Measurements from ENCODE around the gene RGS14.
A peak's percentile ranks its signal among the peaks of the same experiment; 100 is the strongest.

Gene RGS14

DNA sequence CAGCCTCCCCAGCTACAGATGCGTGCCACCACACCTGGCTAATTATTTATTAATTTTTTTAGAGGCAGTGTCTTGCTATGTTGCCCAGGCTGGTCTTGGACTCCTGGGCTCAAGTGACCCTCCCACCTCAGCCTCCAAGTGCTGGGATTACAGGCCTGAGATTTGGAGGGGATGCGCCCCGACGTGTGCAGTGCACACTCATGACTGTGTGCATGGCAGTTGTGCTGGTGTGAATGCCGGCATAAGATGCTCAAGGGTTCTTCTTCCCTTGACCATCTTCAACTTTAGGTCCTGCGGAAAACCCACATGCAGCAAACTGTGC is 23.0 kb downstream of the RGS14 start:
- no peak for DNase-seq (ENCODE audit: low read depth, low spot score)

DNA sequence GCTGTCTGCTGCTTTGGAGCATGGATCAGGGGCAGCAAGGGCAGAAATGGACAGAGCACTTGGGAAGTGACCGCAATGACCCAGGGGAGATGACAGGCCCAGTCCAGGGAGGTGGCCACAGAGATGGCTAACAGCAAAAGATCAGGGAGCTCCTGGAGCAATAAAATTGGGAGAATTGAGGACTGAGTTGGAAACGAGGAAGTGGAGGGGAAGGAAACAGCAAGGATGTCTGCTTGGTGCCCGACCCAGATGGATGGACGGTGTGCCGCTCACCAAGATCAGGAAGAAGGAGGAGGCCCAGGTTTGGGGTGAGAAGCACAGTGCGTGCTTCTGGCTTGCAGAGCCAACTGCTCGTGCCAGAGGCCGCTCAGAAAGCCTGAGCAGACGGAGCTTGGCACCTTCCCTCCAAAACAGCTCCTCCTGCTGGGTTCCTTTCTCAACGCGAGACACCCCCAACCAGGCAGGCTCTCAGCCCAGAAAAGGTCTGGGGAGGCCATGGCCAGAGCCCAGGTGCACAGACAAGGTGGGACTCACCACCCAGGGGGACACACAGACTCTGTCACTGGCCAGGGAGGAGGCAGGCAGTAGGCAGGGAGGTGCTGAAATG is 24.8 kb downstream of the RGS14 start:
- no peak for DNase-seq (ENCODE audit: low read depth, low spot score)

DNA sequence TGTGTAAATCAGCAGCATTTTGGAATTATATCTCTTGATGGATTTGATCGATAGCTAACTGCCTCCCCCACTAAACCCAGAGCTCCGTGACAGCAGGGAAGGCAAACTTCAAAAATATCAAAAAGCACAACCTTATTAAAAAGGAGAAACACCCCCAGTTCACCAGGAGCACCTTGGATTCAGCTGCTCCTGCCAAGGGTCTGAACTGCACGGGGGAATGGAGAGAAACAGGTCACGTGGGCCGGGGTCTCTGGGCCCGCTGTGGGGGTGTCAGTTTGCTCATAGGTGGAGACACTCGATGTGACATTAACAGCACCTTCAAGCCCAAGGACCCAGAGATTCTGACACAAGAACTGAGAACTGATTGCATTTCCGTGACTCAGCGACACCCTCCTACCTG is 25.5 kb downstream of the RGS14 start:
- no peak for DNase-seq (ENCODE audit: low read depth, low spot score)

DNA sequence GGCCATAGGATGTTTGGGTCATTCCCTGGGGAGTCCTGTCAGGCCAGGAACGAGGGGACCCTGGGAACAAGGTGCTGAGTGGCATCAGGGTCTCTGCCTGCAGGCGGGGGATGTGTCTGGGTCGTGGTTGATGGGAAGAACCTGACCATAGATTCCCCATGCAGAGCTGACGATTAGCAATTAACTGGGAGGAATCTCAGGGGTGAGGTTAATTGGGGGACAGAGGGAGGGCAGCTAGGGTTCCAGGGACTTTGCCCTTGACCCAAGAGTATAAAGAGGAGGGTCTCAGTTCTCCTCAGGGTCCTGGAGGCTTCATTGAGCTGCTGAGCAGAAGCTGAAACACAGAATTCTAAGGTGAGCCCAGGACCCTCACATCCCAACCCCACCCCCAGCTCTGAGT is 26.4 kb downstream of the RGS14 start, which contains the start of gene SLC34A1:
Gene SLC34A1 (plus strand): TSS at position 301 of the 400 bp plus-strand sequence. CDS start 1,308 bp downstream, outside the sequence.
- DNase-seq (ENCODE audit: low read depth, low spot score): no peak

DNA sequence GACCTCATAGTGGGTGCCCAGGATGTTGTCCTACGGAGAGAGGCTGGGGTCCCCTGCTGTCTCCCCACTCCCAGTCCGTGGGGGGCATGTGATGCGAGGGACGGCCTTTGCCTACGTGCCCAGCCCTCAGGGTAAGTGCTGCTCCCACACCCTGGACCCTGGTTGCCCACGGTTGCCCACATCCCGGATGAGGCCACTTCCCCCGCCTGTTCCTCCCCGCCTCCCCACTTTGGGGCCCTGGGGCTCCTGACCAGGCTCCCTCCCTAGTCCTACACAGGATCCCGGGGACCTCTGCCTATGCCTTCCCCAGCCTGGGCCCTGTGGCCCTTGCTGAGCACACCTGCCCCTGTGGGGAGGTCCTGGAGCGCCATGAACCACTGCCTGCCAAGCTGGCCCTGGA is 28.0 kb downstream of the RGS14 start:
- no peak for DNase-seq (ENCODE audit: low read depth, low spot score)

DNA sequence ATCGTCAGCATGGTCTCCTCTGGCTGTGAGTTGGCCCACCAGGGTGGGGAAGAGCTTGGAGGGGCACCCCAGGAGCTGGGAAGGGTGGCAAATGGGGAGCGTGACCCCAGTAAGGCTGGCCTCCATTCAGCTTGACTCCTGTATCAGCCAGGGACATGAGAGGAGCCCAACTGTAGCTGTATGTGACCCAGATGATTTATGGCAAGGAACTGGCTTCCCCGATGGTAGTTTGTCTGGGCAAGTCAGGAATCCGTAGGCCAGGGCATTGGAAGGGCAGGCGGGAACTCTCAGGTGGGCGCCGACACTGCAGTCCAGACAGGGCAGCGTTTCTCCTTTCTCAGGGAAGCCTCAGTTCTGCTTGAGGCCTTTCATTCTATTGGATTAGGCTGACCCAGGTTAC is 28.8 kb downstream of the RGS14 start:
- no peak for DNase-seq (ENCODE audit: low read depth, low spot score)

DNA sequence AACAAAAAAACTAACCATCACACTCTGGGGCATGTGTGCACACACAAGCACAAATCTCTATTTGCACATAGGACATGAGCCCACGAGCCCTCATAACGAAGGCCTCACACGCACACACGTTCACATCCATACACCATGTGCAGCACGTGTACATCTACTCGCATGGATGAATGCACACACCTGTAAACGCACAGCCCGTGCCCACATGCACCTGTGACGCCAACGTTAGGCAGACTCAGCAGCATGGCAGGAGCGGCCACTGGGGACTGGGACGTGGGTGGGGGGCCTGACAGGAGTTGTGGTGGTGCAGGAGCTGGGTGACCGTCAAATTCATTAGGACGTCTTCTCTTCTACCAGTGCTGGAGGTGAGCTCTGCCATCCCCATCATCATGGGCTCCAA is 29.7 kb downstream of the RGS14 start:
- DNase-seq (ENCODE audit: low read depth, low spot score): no peak

DNA sequence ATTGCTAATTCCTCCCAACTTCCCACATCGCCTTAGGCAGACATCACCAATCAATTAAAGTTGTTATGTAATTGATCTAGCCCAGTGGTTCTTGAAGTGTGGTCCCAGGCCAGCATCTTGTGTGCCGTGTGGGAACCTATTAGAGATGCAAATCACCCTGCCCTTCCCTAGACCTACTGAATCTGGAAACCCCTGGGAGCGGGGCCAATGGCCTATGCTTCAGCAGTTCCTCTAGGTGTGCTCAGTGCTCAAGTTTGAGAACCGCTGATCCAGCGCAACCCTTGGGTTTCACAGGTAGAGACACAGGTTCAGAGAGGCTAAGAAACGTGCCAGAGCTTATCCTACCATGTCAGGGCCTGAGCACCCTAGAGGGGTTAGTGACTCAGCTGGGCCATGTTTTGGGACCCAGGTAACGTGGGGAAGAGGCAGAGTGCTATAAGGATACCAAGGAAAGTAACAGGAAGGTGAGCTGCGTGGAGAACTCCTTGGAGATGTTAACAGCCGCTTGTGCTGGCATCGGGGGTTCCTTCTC is 30.9 kb downstream of the RGS14 start:
- DNase-seq (ENCODE audit: low read depth, low spot score): no peak

DNA sequence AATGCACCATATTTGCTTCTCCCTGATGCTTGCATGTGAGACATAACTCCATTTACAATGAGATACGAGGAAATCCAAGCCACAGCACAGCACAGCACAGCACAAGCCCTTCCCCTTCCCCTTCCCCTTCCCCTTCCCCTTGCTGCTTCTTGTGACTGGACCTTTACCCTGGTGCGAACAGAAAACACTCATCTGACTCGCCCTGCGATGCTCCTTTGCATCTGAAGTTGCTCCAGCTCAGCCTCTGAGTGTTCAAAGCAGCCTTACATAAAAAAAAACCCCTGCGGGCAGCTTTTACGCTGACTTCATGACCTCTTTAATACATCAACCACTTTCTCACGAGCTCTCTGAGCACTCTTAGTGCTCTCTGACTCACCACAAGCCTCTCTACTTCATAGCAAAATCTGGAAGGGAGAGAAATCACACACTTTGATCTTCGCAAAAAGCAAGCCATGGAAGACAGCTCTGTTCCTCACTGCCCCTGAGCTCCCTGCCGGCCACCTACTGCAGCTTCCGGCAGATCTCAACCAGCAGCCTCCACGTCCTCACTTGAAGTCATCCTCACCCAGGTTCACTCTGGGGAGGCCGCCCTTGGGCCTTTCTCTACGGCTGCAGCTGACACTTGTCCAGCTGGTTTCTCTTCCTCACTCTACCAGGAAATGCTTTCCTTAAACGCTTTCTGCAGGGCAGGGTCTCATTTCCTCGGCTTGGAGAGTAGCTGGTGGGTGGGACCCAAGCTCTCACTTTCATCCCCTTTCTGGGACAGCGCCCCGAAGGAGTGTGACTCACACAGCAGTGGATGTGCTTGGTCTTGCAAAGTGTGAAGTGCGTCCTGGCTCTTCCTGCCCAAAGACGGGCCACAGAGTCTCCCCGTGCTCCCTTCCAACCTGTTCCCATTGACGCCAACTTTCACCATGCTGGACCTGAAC is 31.8 kb downstream of the RGS14 start:
- no peak for DNase-seq (ENCODE audit: low read depth, low spot score)

DNA sequence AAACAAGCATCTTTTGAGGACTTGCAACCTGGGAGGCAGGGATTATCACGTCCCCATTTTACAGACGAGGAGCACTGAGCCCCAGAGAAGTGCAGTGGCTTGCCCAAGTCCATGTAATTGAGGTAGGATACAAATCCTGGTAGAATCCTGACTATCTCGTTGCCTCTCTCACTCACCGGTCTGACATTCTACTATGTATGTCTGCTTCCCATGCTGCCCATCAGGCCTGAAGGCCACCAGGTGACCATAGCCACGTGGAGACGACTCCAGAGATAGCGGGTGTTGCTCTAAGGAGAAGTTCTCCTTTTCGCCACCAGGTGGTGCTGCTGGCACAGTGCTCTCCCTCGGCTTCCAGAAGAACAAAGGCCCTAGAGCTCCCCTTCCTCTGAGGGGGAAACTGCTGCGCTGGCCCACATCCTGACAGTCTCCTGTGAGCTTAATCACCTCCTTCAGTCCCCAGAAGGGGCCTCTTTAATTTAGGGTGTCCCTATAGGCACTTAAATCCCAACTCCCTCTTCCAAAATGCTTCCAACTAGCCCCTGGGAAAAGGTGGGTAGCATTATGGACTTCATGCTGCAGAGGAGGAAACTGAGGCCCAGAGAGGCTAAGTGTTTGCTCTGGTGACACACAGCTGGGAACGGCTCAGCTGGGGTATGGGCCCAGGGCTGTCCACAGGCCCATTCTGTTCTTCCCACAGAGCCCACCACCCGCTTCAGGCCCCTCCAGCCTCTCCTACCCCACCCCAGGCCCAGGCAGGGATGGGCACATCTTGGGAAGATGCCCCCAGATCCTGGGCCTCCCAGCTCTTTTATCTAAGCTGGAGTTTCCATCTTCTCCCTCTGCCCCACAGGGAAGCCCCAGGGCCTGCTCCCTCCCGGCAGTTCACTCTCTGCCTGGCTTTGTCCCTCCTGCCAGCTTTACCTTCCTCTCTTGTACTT is 32.9 kb downstream of the RGS14 start:
- DNase-seq (ENCODE audit: low read depth, low spot score): peak; percentile 72

DNA sequence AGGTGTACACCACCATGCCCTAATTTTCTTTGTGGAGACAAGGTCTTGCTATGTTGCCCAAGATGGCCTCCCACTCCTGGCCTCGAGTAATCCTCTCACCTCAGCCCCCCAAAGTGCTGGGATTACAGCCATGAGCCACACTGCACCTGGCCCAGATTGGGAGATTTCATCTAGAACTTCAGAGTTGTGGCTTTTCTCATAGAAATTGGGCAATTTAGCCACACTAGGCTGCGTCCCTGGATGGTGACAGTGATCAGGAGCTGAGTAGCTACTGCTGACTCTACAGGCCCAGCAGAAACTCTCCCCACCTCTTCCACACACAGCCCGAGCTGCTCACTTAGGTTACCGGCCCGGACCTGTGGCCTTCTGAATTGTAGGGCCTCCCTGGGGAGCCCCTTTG is 35.0 kb downstream of the RGS14 start:
- DNase-seq (ENCODE audit: low read depth, low spot score): no peak

DNA sequence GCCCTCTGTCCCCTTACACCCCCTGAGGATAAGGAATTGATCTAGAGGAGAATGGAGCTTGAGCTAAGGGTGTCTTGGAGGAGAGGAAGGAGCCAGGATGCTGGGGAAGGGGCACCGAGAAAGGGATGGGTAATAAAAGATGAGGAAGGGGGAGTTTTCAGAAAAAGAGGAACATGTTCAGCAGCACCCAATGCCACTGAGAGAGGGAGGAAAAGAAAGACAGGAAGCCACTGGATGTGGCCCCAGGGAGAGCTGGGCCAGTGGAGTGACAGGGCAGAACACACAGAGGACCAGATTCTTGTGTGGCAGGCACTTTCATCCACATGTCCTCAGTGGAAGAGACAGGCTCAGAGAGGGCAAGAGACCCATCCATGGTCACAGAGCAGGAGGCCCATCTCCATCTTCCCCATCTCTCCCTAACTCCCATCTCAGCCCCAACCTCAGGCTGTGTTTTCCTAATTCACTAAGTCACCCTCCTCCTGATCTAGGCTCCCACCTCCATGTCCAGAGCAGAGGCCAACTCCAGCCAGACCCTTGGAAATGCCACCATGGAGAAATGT is 35.6 kb downstream of the RGS14 start:
- no peak for DNase-seq (ENCODE audit: low read depth, low spot score)

DNA sequence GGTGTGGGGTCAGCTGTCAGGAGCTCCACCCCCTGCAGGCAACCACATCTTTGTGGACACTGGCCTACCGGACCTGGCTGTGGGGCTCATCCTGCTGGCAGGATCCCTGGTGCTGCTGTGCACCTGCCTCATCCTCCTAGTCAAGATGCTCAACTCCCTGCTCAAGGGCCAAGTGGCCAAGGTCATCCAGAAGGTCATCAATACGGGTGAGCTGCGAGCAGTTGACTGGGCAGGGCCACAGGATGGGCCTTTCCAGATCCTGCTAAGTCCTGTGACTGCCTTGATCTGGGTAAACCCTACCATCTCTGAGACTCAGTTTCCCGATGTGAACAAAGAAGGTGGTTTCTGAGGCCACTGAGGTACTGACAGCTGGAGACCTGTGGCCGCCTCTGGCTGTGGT is 36.3 kb downstream of the RGS14 start:
- DNase-seq (ENCODE audit: low read depth, low spot score): no peak

DNA sequence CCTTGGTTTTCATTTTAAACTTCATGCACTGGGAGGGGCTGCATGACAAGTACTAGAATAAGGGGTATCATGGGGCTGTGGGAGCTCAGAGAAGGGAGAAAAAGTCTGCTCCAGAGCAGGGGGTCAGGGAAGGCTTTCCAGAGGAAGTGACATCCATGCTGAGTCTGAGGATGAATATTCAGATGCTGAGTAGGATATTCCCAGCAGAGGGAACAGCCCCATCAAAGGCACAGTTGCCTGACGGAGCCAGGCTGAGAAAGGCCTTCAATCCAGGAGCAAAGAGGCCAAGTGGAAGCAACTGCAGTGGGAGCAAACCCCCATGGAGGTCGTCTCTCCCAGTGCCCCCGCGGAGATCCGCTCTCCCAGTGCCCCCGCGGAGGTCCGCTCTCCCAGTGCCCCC is 38.4 kb downstream of the RGS14 start:
- no peak for DNase-seq (ENCODE audit: low read depth, low spot score)

DNA sequence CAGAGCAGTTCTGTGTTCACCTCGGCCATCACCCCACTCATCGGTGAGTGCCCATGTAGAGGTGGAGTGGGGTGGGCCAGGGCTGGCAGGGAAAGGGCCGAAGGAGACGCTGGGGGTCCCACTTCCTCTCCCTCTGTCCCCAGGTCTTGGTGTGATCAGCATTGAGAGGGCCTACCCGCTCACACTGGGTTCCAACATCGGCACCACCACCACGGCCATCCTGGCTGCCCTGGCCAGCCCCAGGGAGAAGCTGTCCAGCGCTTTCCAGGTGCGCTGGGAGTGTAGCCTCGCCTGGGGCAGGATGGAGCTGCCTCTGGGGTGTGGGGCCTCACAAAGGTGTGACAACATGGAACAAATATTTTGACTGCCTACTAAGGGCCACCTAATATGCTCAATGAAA is 39.1 kb downstream of the RGS14 start:
- DNase-seq (ENCODE audit: low read depth, low spot score): no peak

DNA sequence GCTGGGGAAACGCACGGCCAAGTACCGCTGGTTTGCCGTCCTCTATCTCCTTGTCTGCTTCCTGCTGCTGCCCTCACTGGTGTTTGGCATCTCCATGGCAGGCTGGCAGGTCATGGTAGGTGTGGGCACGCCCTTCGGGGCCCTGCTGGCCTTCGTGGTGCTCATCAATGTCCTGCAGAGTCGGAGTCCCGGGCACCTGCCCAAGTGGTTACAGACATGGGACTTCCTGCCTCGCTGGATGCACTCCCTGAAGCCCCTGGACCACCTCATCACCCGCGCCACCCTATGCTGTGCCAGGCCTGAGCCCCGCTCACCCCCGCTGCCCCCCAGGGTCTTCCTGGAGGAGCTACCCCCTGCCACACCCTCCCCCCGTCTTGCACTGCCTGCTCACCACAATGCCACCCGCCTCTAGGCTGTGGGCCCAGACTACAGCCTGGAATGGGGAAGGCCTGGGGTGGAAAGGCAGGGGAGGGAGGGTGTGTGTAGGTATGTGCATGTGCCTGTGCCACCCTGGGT is 40.2 kb downstream of the RGS14 start:
- DNase-seq (ENCODE audit: low read depth, low spot score): no peak

DNA sequence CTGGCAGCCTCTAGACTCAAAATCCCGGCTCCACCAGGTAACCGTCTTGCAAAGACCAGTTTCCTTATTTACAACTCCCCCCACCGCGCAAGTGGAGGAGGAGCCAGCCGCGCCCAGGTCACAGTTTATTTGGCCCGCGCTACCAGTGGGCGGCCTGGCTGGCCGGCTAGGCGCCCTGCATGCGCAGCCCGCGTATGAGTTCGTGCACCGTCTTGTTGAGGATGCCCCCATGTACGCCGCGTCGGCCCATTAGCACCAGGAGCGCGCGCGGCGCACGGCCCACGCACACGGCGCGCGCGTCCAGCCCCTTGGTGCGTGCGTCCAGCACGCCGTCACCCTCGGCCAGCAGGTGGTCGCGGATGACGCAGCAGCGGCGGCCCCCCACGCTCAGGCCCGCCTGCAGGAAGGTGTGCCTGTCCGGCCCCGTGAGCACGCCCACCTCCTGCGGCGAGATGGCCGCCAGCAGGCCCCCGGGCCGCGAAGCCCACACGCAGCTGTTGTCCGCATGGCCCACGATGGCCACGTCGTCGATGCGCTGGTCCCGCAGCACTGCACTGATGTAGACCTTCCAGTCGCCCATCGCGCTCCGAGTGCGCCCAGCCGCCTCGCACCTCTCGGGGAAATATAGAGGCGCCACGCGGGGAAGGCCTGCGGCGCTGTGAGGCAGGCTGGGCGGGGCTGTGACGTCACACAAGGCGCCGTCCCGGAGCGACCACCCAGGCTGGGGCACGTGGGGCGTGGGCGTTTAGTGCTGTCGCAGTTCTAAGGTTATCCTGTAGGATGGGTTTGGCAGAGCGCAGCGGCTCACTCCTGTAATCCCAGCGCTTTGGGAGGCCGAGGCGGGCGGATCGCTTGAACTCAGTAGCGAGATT is 42.5 kb downstream of the RGS14 start, which contains the start of gene PFN3:
Gene PFN3 (minus strand): TSS at position 665 of the 872 bp plus-strand sequence. CDS start 85 bp downstream, at position 580.
- DNase-seq (ENCODE audit: low read depth, low spot score): no peak

DNA sequence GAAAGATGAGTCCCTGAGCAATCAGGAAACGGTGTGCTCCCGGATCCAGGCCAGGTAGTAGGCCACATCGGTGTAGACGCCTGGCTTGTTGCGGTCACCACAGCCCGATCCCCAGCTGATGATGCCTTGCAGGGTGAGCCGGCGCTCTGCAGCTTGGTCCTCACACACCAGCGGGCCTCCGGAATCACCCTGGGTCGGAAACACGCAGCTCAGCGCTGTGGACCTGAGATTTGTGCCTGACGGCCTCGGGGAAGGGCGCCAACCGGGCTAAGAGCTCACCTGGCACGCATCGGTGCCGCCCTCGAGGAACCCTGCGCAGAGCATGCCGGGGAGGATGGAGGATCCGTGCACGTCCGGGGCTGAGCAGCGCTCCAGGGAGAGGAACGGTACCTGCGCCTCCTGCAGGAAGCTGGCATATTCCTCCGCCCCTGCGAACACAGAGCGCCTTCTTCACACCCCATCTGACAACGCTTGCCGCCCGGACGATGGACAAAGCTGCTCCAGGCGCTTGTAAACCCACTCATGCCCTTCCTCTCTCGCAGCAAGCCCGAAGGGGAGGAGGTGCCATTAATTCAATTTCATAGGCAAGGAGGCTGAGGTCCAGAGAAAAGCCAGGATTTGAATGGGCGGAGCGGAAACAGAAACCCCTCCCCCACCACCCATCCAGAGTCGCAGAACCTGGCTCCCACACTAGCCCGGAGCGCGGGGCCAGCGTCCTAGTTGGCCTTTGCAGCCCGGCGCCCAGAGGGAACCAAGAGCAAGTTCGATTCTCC is 44.7 kb downstream of the RGS14 start:
- DNase-seq (ENCODE audit: low read depth, low spot score): no peak

DNA sequence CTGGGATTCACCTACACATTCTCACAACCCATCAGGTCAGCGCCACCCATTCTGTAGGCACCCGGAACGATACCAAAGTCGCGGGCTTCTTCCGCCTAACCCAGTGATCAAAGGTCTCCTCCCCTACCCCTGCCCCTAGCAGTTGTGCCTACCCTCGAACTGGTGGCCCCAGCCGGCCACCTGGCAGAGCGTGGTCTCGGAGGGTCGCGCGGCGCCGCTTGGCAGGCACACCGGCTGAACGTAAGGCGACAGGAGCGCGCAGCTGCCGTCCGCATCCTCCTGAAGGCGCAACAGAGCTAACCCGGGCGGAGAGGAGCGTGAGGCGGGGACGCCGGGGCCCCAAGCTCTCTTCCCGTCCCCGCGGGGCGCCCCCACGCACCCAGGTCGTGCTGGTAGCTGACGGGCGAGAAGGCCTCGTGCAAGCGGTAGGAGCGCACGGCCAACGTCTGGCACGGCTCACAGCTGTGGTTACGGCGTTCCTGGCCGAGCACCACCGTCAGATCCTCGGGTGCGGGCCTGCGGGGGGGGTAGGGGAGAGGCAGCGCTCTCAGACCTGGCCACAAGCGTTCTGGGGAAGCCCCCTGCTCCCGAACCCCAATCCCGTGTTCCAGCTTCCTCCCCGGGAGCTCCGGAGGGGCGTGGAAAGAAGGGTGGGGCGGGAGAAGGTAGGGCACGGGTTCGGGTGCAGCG is 45.5 kb downstream of the RGS14 start:
- DNase-seq (ENCODE audit: low read depth, low spot score): no peak
